H9 (cell line): ENCODE measurements around the gene MAP7D3. TPM values are rescaled to one million over a fixed set of nuclear protein-coding genes. Genes with fewer than 3 reads are reported as not detected.

ENCODE experiments used
- DNase-seq: peaks from one replicate; pipeline ENCODE4 v3.0.0-alpha.2; 2017
- H2AFZ ChIP-seq: one replicate; pipeline ENCODE4 v1.6.1; 2013; ENCODE audit warnings: mild to moderate bottlenecking, low read length, control low read depth, moderate library complexity
- H2AK5ac ChIP-seq: 2 replicates; pipeline ENCODE4 v1.6.1; 2013; ENCODE audit warnings: low read length, control low read depth, mixed read lengths; ENCODE audit not compliant: insufficient read length
- H2BK120ac ChIP-seq: one replicate; pipeline ENCODE4 v1.6.1; 2013; ENCODE audit warnings: low read depth, mild to moderate bottlenecking, low read length, control low read depth, inconsistent platforms; ENCODE audit not compliant: poor library complexity, severe bottlenecking
- H2BK12ac ChIP-seq: 2 replicates; pipeline ENCODE4 v1.6.1; 2013; ENCODE audit warnings: low read length, control low read depth, mixed read lengths, low read depth; ENCODE audit not compliant: insufficient read length
- H2BK15ac ChIP-seq: 2 replicates; pipeline ENCODE4 v1.6.1; 2013; ENCODE audit warnings: low read depth, low read length, control low read depth
- H2BK20ac ChIP-seq: one replicate; pipeline ENCODE4 v1.6.1; 2013; ENCODE audit warnings: low read depth, mild to moderate bottlenecking, low read length, control low read depth, inconsistent platforms; ENCODE audit not compliant: poor library complexity, severe bottlenecking
- H2BK5ac ChIP-seq: 2 replicates; pipeline ENCODE4 v1.6.1; 2013; ENCODE audit warnings: low read length, control low read depth, mixed read lengths; ENCODE audit not compliant: insufficient read length
- H3K14ac ChIP-seq: 2 replicates; pipeline ENCODE4 v1.6.1; 2013; ENCODE audit warnings: low read length, control low read depth; ENCODE audit not compliant: insufficient read depth
- H3K18ac ChIP-seq: 2 replicates; pipeline ENCODE4 v1.6.1; 2013; ENCODE audit warnings: low read depth, mild to moderate bottlenecking, mixed read lengths, low read length, control low read depth; ENCODE audit not compliant: insufficient read length
- H3K23ac ChIP-seq: 2 replicates; pipeline ENCODE4 v1.6.1; 2013; ENCODE audit warnings: low read length, control low read depth, mixed read lengths, low read depth; ENCODE audit not compliant: insufficient read length
- H3K23me2 ChIP-seq: 2 replicates; pipeline ENCODE4 v1.6.1; 2013; ENCODE audit warnings: low read depth, mild to moderate bottlenecking, mixed read lengths, low read length, control low read depth; ENCODE audit not compliant: insufficient read length, poor library complexity, severe bottlenecking
- H3K27ac ChIP-seq: 2 replicates; pipeline ENCODE4 v1.5.1; 2013; ENCODE audit warnings: low read length, control low read depth, mixed read lengths, low read depth; ENCODE audit not compliant: insufficient read length
- H3K27me3 ChIP-seq: 2 replicates; pipeline ENCODE4 v1.6.1; 2013; ENCODE audit warnings: low read length, control low read depth, inconsistent platforms; ENCODE audit not compliant: insufficient read depth
- H3K4ac ChIP-seq: 2 replicates; pipeline ENCODE4 v1.6.1; 2013; ENCODE audit warnings: low read depth, mild to moderate bottlenecking, control low read depth, inconsistent platforms, low read length, moderate library complexity
- H3K4me1 ChIP-seq: 2 replicates; pipeline ENCODE4 v1.6.1; 2013; ENCODE audit warnings: low read length, control low read depth, inconsistent platforms; ENCODE audit not compliant: insufficient read depth
- H3K4me2 ChIP-seq: 2 replicates; pipeline ENCODE4 v1.6.1; 2013; ENCODE audit warnings: low read length, control low read depth, mixed read lengths; ENCODE audit not compliant: insufficient read length, insufficient read depth
- H3K56ac ChIP-seq: 2 replicates; pipeline ENCODE4 v1.6.1; 2013; ENCODE audit warnings: low read depth, mild to moderate bottlenecking, mixed read lengths, low read length, control low read depth; ENCODE audit not compliant: insufficient read length
- H3K79me1 ChIP-seq: 2 replicates; pipeline ENCODE4 v1.6.1; 2013; ENCODE audit warnings: low read depth, mild to moderate bottlenecking, moderate library complexity, low read length, control low read depth, inconsistent platforms; ENCODE audit not compliant: insufficient read depth, poor library complexity, severe bottlenecking
- H3K79me2 ChIP-seq: 2 replicates; pipeline ENCODE4 v1.6.1; 2013; ENCODE audit warnings: low read length, control low read depth, inconsistent platforms; ENCODE audit not compliant: insufficient read depth
- H3K9ac ChIP-seq: 2 replicates; pipeline ENCODE4 v1.6.1; 2013; ENCODE audit warnings: low read length, control low read depth, mixed read lengths; ENCODE audit not compliant: insufficient read length; ENCODE audit errors: extremely low read depth
- H3K9me3 ChIP-seq: one replicate; pipeline ENCODE4 v1.6.1; 2013; ENCODE audit warnings: low read depth, low read length, inconsistent platforms; ENCODE audit not compliant: control insufficient read depth
- H3T11ph ChIP-seq: one replicate; pipeline ENCODE4 v1.6.1; 2013; ENCODE audit warnings: mild to moderate bottlenecking, low read length, control low read depth, inconsistent platforms
- H4K20me1 ChIP-seq: one replicate; pipeline ENCODE4 v1.6.1; 2013; ENCODE audit not compliant: control insufficient read depth, insufficient read length, insufficient read depth
- H4K5ac ChIP-seq: 2 replicates; pipeline ENCODE4 v1.6.1; 2013; ENCODE audit warnings: low read depth, mild to moderate bottlenecking, mixed read lengths, low read length, control low read depth; ENCODE audit not compliant: insufficient read length
- H4K8ac ChIP-seq: replicated peaks from 2 replicates; pipeline ENCODE4 v1.6.1; 2013; ENCODE audit warnings: low read length, control low read depth, mixed read lengths, low read depth; ENCODE audit not compliant: insufficient read length
- H4K91ac ChIP-seq: 2 replicates; pipeline ENCODE4 v1.6.1; 2013; ENCODE audit warnings: low read depth, mild to moderate bottlenecking, moderate library complexity, mixed read lengths, low read length, control low read depth; ENCODE audit not compliant: insufficient read length
- H3K27ac Mint-ChIP-seq, 3 experiments: 2 replicates in 2 of 3; 3 replicates in 1 of 3; pipeline ENCODE4 v1.8.0; 2020 to 2021; ENCODE audit warnings: mixed read lengths in 3 of 3, mild to moderate bottlenecking in 1 of 3, moderate library complexity in 1 of 3
- H3K27me3 Mint-ChIP-seq: 2 replicates; pipeline ENCODE4 v1.8.0; 2021; ENCODE audit warnings: low read depth, mild to moderate bottlenecking, moderate library complexity, mixed read lengths
- H3K36me3 Mint-ChIP-seq, 3 experiments: 2 replicates in 2 of 3; 3 replicates in 1 of 3; pipeline ENCODE4 v1.8.0; 2020 to 2021; ENCODE audit warnings: low read depth in 3 of 3, mixed read lengths in 3 of 3; ENCODE audit not compliant: insufficient read depth in 1 of 3
- H3K4me1 Mint-ChIP-seq, 2 experiments: 2 replicates each; pipeline ENCODE4 v1.8.0; 2020; ENCODE audit warnings: mixed read lengths in 2 of 2
- H3K4me3 Mint-ChIP-seq, 2 experiments: 2 replicates in 1 of 2; 3 replicates in 1 of 2; pipeline ENCODE4 v1.8.0; 2020 to 2021; ENCODE audit warnings: mild to moderate bottlenecking in 2 of 2, mixed read lengths in 2 of 2, moderate library complexity in 1 of 2
- H3K9me3 Mint-ChIP-seq, 2 experiments: 2 replicates in 1 of 2; 3 replicates in 1 of 2; pipeline ENCODE4 v1.8.0; 2020; ENCODE audit warnings: mild to moderate bottlenecking in 2 of 2, mixed read lengths in 2 of 2, moderate library complexity in 1 of 2
- WGBS: extraction: QIAGEN DNeasy Blood & Tissue Kit; methylation state at CpG from one replicate; pipeline ENCODE4 v1.1.7; 2013; ENCODE audit warnings: missing lambda C conversion rate, low lambda C conversion rate, mixed read lengths; ENCODE audit not compliant: insufficient read length; ENCODE audit errors: extremely low coverage; 5-methylcytosine and 5-hydroxymethylcytosine counted together
- total RNA-seq: library from RNA; stranded (reverse); gene quantifications from 2 replicates; pipeline ENCODE4 v1.2.1, GENCODE V29; 2021
- TF ChIP-seq, protein P1 (sequence below): fragments of 200-600 bp; sonication (generic); conservative IDR thresholded peaks from 3 replicates; pipeline ENCODE4 v1.8.0; 2021; ENCODE audit warnings: antibody characterized with exemption, mild to moderate bottlenecking

Gene MAP7D3
- total RNA-seq, 1 experiment from 2014 or later = 15.2 TPM

DNA sequence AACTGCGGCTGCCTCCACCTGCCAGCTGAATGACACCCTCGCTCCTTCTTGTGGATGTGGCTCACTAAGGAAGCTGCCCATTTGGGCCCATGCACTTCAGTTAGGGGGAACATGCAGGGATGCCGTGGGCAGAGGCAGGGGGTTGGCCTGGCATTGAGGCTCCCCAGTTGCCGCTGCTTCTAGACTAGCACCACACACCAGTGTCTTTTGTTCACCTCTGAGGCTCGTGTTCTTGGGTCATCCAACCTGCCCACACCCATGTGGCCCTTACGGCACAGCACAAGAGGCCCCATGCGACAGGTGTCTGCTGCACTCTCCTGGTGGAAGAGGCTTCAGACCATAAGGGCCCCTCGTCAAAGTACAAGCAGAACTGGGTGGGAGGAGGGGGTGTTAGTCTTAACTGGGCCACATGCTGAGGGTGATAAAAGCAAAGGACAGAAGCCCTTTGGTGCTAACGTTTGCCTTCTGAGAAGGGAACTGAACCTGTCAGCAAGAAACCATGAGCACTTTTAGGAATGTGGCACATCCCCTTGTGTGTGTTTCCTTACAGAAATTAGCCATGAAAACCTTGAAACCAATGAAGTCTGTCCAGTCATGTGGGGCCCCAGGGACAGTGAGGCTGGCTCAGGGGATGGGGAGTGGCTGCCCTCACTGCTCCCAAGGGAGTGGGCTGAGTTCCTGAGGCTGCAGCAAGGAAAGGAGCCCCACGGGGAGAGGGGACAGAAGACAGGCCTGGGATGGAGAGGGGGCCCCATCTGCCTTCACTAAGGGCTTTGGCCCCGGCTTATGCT lies 39.2 kb downstream of the MAP7D3 start:
- Histone ChIP-seq H3K14ac (no peak overlapping the region), H3K79me1 (no peaks in the 10 kb centered on the region), H3K27me3 (no peaks in the 10 kb centered on the region), H3K23ac (no peak overlapping the region), H3K23me2 (no peaks in the 10 kb centered on the region), H3K27ac (no peak overlapping the region), H3K9me3 (peaks cover 77% of the 10 kb centered on the region), H2BK20ac (no peak overlapping the region), H3K4ac (no peak overlapping the region), H2BK15ac (no peak overlapping the region), H3K56ac (no peak overlapping the region), H2BK120ac (no peak overlapping the region), H2BK5ac (no peak overlapping the region), H2AFZ (no peak overlapping the region), H4K5ac (no peak overlapping the region), H2AK5ac (no peak overlapping the region), H3T11ph (no peak overlapping the region), H2BK12ac (no peak overlapping the region), H3K18ac (no peak overlapping the region), H3K4me2 (no peak overlapping the region), H3K4me1 (no peaks in the 10 kb centered on the region), H4K91ac (no peak overlapping the region), H3K79me2 (no peaks in the 10 kb centered on the region), H4K20me1 (no peaks in the 10 kb centered on the region), H3K9ac (no peak overlapping the region), H4K8ac (no peak overlapping the region)
- WGBS = no CpG with 5 or more reads among the region's 11 CpGs
- Mint-ChIP-seq H3K4me1 (peaks cover 0 to 12% of the 10 kb centered on the region in 2 experiments; a peak in 1 of 4 replicates), H3K27ac (no peak overlapping the region; a peak in 3 of 7 replicates), H3K27me3 (peaks cover 1% of the 10 kb centered on the region; the same call in 1 of the 2 replicates), H3K36me3 (peaks cover 20 to 37% (median 25%) of the 10 kb centered on the region in 3 experiments), H3K9me3 (peaks cover 51 to 66% of the 10 kb centered on the region in 2 experiments), H3K4me3 (no peak overlapping the region)
- no peak for DNase-seq
- TF ChIP-seq, protein P1, sequence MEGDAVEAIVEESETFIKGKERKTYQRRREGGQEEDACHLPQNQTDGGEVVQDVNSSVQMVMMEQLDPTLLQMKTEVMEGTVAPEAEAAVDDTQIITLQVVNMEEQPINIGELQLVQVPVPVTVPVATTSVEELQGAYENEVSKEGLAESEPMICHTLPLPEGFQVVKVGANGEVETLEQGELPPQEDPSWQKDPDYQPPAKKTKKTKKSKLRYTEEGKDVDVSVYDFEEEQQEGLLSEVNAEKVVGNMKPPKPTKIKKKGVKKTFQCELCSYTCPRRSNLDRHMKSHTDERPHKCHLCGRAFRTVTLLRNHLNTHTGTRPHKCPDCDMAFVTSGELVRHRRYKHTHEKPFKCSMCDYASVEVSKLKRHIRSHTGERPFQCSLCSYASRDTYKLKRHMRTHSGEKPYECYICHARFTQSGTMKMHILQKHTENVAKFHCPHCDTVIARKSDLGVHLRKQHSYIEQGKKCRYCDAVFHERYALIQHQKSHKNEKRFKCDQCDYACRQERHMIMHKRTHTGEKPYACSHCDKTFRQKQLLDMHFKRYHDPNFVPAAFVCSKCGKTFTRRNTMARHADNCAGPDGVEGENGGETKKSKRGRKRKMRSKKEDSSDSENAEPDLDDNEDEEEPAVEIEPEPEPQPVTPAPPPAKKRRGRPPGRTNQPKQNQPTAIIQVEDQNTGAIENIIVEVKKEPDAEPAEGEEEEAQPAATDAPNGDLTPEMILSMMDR = no peak
